HG03025 (cell line): Measurements from ENCODE around the gene GLT8D2.

ENCODE experiments used
- ATAC-seq: cut with Tn5 transposase; IDR thresholded peaks from one replicate; pipeline ENCODE4 v1.9.1; 2021; ENCODE audit warnings: mild to moderate bottlenecking, moderate library complexity; ENCODE audit not compliant: unreplicated experiment, low FRiP score

Gene GLT8D2

DNA sequence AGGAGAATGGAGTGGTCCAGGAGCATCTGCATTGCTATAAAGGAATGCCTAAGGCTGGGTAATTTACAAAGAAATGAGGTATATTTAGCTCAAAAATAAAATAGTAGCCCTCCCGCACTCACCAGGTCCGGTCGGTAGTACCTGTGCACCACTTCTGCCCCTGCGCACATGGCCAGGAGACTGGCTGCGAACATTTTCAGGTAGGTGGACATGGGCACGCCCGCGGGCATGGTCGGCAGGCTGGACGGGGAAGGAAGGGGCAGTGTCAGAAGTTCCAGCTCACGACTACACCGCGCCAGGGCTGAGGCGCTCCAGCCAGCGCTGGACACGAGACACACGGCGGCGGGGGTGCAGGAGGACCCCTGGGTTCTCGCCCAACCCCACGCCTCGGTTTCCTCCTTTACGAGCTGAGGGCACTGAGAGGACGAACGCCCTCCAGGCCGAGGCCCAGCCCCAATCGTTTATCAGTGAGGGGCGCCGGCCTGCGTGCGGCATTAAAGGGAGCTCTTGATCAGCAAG lies 93.4 kb downstream of the GLT8D2 start:
- ATAC-seq: peak; percentile 28

- ATAC-seq: no peak
Measured at GRCh38 chr12:103955811-103956508, 94.0 kb downstream of the GLT8D2 start.

- no peak for ATAC-seq
Measured at GRCh38 chr12:103952497-103952896, 97.5 kb downstream of the GLT8D2 start.

- no peak for ATAC-seq
Measured at GRCh38 chr12:103948746-103949406, 101.1 kb downstream of the GLT8D2 start.

GRCh38 chr12:103947871-103948555 lies 102.0 kb downstream of the GLT8D2 start:
- no peak for ATAC-seq

DNA sequence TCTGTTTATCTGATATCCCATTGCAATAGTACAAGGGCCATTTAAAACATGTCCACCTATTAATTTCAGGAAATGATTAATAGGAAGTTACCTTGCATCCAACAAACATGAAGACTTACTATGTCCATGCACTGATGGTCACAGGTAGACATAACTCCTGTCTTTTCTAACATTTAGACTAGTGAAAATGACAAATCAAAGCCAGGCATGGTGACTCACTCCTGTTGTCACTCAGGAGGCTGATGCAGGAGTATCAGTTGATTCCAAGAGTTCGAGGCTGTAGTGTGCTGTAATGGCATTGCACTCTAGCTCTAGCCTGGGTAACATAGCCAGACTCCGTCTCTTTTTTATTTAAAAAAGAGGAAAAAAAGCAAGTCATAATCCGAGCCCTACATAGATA lies 105.0 kb downstream of the GLT8D2 start:
- ATAC-seq: no peak
